Stimulated activated CD8-positive, alpha-beta memory T cell treated with anti-CD3 and anti-CD28 coated beads, Interleukin-12 subunit alpha, Interleukin-12 subunit beta, amount 100 ng/mL, for 4 hours (primary cell): ENCODE measurements around the gene SMIM21.

ENCODE experiments used
- DNase-seq: peaks from one replicate; pipeline ENCODE4 v3.0.0-alpha.2; 2020; ENCODE audit warnings: low read depth

Gene SMIM21

DNA sequence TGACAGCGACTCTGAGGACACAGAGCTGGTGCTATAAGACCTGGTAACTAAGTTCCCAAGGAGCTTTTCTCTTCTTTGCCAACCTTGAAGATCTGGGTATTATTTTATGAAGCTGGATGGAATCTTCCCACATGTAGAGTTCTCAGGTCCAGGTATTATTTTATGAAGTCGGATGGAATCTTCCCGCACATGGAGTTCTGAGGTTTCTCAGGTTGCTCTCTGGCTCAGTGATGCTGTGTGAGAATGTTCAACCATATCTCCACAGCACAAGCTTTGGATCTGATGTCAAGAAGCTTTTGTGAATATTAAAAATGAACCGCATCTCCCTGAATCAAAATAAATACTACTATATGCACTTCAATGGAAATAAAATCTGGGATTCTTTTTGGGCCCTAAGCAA lies at the start of gene SMIM21:
SMIM21 (minus strand) TSS at position 101 of the 400 bp plus-strand sequence. CDS start 140 bp downstream, outside the sequence.
- DNase-seq = no peak

DNA sequence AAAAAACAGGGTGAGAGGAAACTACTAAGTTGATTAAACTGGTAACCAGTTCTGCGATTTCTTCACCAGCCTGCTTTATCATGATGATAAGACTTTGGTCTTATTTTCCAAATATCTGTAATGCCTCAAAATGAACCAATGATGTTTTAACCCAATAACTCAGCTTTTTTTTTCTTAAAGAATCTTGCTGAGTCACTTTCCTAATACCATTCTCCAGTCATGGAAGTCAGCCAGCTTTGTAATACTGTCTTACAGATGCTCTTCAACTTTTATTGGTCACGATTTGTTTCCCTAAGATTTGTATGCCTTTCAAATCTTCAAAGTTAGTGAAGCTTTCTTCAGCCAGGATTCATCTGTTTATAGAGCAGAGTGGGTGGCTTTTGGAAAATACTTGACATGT lies 47.7 kb upstream of the SMIM21 start:
- no peak for DNase-seq

- DNase-seq = no peak
Observed at GRCh38 chr18:75474332-75474731, 46.8 kb upstream of the SMIM21 start.

DNA sequence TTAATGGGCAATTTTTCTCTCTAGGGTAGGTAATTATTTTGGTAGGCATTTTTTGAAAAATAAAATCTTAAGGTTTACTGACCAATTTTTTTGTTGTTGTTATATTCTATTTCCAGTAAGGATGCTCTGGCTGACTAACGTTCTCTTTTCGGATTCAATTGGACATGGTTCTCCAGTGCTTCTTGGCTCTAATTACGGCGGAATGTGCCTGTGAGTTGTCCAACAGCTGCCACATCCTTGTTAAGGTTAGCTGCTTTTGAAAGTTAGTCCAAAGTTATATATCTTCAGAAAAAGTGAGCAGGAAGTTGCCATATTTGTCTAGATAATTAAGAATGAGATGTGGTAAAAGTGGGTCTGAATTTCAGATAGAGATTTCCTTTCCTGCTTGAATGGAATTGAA lies 45.8 kb upstream of the SMIM21 start:
- DNase-seq = no peak

DNA sequence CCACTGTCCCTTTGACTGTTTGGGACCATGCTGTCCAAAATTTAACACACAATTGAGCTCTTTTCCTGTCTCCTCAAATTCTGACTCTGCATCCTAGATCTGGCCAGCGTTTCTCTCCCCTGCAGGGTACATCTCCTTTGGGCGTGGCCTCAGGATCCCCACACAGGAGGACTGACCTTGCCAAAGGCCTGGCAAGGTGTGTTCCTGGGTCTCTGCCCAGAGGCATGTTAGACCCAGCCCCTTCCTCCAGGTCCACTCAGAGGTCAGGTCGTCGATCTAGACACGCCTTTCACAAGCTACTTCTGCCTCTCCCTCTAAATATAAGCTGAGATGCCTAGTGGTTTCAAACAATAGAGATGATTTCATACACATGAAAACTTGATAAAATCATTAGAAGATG lies 45.4 kb upstream of the SMIM21 start:
- no peak for DNase-seq

DNA sequence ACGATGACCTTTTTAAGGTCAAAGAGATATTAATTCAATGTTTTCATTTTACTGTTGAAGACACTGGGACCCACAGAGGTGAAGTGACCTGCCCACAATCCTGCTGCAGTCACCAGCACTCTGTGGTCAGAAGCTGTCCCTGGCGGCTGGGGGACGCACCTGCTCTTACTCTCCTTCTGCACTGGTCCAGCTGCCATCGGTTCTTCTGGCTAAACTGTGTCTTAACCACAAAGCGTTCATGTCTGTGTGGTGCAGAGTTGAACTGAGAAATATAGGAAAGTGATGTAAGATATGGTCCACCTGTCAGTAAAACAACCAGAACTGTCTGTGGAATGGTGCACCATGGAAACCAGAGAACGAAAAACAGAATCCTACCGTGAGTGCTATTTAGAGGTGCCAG lies 44.9 kb upstream of the SMIM21 start:
- no peak for DNase-seq

GRCh38 chr18:75471850-75472249 lies 44.3 kb upstream of the SMIM21 start:
- DNase-seq = no peak

DNA sequence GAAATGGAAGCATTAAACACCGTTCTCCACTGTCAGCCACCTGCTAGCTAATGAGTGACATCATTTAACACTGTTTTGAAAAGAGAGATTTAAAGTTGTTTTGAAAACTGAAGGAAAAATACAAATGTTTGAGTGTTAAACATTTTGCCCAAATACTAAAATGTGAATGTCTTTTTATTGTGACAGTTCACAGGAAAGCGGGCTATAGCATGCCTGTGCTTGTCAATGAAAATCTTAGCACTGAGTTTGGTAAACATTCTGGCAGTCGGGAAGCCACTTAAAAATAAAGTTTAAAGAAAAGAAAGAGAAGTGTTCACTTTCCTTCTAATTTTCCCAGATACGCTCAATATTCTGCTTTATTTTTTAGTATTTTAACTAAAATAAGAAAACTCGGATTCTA lies 40.3 kb upstream of the SMIM21 start:
- DNase-seq = no peak

DNA sequence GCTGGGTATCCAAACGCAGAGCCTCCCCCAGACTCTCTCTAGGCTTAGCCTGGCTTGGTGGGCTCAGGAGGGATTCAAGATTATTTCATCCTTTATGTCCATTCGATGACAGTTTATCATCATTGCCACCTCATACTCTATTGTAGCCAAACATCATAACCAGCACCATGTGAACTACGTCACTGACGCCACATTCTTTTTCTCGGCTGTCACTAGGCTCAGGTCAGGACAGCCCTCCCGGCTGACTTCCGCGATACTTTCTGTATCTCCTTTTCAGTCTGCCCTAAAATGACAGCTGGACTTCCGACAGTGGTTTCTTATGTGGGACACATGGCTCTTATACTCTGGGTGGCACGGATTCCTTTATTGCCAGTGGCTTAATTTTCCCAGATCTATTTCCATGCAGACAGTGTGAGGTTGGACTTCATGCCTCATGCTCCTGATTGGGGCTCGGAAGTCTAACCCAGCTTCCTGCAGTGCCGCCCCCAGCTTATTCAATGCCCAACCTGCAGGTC lies 39.8 kb upstream of the SMIM21 start:
- no peak for DNase-seq

DNA sequence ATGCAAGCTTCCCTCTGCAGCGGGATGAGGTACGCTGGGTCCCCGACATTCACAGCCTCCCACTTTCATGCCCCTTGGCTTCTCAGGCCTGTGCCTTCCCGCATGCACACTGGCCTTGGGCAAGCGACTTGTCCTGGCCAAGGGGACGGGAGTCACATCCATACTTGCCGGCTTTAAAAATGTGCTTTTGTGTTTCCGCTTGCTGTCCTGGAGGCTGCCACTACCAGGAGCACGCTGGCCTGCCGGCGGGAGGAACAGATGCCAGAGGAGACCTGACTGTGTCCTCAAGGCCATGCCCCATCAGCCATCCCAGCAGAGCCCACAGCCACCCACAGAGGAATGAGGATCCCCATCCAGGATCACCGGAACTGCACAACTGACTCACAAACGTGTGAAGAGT lies 36.9 kb upstream of the SMIM21 start:
- DNase-seq = no peak

DNA sequence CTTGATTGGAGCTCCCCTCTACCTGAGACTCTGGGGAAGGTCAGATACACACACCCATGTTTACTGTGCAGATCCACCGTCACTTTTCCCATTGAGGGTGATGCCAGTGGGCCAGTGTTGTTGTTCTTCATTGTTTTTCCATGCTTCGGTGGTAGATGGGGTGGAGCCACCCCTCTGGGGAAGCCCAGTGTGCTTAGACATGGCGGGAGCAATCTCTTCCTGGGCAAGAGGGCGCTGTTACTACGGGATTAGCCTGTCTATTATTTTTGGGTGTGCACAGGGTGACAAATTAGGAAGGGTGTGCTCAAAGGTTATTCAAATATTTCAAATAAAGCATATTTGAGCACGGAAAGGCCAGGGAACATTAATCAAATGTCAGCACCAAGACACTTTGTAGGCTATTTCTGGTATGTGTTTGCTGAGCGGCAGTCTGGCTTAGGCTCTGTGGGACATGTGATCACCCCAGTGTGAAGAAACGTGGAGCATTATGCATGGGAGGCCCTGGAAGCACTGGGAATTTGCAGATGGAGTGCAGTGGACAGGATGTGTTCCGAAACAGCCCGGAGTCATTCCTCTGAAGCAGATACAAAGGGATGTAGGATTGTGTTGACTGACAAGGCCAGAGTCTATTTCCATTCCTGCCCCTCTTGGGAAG lies 34.8 kb upstream of the SMIM21 start:
- no peak for DNase-seq

DNA sequence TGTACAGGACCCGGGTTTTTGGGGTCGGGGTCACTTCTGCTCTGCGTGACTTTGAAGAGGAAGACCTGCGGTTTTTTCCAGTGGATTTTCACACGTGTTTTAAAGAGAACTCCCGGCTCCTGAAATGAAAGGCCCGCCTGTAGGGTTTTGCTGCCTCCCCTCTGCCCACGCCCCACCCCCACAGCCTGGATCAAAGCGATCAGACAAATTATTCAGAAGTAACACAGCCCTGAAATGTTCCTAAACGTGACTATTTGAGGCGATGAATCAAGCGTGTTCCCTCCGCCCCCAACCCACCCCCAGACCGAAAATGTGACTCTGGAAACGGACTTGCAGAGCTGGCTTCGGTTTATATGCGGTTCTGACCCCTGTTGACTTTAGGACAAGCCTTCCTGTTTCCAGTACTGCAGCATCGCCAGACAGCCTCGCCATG lies 28.7 kb upstream of the SMIM21 start:
- DNase-seq = peak; percentile 3

- DNase-seq = no peak
Observed at GRCh38 chr18:75455249-75456198, 28.0 kb upstream of the SMIM21 start.

GRCh38 chr18:75454022-75454795 lies 26.7 kb upstream of the SMIM21 start:
- no peak for DNase-seq

- DNase-seq = no peak
Observed at GRCh38 chr18:75450906-75451305, 23.4 kb upstream of the SMIM21 start.

- DNase-seq = no peak
Observed at GRCh38 chr18:75441896-75442295, 14.4 kb upstream of the SMIM21 start.

- no peak for DNase-seq
Observed at GRCh38 chr18:75439348-75439747, 11.8 kb upstream of the SMIM21 start.

GRCh38 chr18:75438891-75439290 lies 11.4 kb upstream of the SMIM21 start:
- no peak for DNase-seq

- no peak for DNase-seq
Observed at GRCh38 chr18:75437979-75438378, 10.5 kb upstream of the SMIM21 start.

DNA sequence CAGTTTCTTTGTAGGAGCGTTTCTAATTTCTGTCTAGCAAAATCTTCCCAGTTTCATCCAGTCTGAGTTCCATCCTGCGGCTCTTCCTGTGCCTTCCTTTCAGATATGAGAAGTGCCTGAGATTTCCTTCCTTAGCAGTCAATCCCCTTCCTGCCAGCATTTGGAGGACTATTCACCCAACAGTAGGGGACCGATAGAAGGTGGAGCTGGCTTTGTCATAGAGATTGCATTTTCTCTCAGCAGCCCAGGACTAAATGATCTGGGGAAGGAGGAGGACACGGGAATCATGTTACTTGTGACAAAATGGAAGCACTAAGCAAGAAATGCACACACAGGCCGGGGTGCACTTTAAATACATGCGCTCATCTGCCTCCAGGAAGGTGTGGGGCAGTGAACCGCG lies 5.6 kb upstream of the SMIM21 start:
- no peak for DNase-seq

DNA sequence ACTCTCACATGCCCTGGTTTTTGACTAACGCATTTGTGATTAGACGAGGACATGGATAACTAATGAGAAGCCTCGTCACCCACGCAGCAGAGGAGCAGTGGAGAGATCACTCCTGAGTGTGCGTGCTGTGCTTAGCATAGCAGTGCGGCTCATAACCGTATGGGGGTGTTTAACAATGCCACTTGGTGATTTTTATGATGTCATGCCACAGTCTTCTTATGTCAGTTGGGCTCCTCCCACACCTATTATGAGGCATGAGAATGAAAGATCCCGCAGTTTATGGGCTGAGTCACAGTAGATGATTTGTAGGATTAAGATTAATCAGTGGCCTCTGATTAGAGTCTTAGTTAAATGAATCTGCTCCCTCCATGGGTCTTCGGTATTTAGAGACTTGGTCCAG lies 2.5 kb upstream of the SMIM21 start:
- DNase-seq = no peak

GRCh38 chr18:75428490-75428889 lies 987 bp upstream of the SMIM21 start:
- DNase-seq = no peak
